Measurements from ENCODE around the gene CTNNA2.

Gene CTNNA2

DNA sequence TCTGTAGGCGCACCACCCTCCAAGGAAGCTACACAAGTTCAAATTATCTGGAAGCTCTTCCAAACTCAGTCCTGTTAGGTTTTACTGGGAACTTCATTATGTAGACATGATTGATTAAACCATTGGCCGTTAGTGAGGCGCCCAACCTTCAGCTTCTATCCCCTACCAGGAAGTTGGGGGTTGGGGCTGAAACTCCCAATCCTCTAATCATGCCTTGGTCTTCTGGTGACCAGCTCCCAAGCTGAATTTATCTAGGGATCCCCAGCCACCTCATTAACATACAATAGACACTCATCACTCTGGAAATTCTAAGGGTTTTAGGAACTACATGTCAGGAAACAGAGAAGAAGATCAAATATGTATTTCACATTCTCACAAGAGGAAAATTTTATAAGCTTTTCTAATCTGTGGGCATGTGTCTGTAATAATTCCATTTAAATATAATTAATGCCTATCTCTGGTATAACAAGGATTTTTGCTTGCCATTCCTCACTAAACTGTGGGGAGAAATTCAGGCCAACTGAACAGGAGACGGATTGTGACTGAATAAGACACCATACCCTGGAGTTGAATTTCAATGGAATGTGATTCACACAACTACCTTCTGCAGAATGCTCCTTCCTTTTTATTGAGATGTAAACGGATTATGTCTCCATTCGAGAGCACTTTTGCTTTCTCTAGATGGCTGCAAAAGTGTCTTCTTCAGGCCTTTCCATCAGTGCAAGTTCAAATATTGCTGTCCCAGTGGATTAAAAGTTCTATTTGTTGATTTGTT, 463.1 kb downstream of the CTNNA2 start:
- H3K9ac ChIP-seq (ENCODE audit: low read depth, low read length): no peak overlapping the region
- H3K27me3 ChIP-seq (ENCODE audit: control insufficient read depth, insufficient read depth, low read length): no peaks in the 10 kb centered on the region
- no peaks in the 10 kb centered on the region for H3K9me3 ChIP-seq (ENCODE audit: control insufficient read depth, insufficient read depth, low read length)
- H3K4me1 ChIP-seq (ENCODE audit: control insufficient read depth, insufficient read depth, low read length): peaks cover 24% of the 10 kb centered on the region
- H3K36me3 ChIP-seq (ENCODE audit: control insufficient read depth, insufficient read depth, low read length): no peaks in the 10 kb centered on the region
- no peak overlapping the region for H3K4me3 ChIP-seq (ENCODE audit: low read depth, low read length)

GRCh38 chr2:79977792-79978191, 464.9 kb downstream of the CTNNA2 start:
- Histone ChIP-seq H3K27me3 (ENCODE audit: control insufficient read depth, insufficient read depth, low read length) (no peaks in the 10 kb centered on the region), H3K4me3 (ENCODE audit: low read depth, low read length) (no peak overlapping the region), H3K9me3 (ENCODE audit: control insufficient read depth, insufficient read depth, low read length) (no peaks in the 10 kb centered on the region), H3K4me1 (ENCODE audit: control insufficient read depth, insufficient read depth, low read length) (peaks cover 20% of the 10 kb centered on the region), H3K36me3 (ENCODE audit: control insufficient read depth, insufficient read depth, low read length) (no peaks in the 10 kb centered on the region), H3K9ac (ENCODE audit: low read depth, low read length) (no peak overlapping the region)

DNA sequence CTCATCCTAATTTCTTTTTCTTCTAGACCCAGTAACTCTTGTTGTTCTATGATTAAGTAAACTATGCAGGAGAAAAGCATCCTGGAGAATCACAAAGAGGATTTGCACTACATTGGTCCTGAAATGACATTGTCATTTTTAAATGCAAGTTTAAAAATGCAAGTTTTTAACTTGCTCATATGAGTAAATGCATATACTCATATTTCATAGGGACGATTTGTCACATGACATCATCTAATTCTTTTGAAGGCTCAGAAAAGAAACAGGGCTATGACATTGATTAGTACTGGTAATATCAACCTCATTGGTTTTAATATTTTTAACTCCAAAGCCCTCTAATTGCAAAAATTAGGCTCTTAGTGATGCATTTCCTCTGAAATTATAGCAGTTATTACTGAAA, 467.3 kb downstream of the CTNNA2 start:
- peaks cover 20% of the 10 kb centered on the region for H3K4me1 ChIP-seq (ENCODE audit: control insufficient read depth, insufficient read depth, low read length)

GRCh38 chr2:79980816-79981215, 468.0 kb downstream of the CTNNA2 start:
- Histone ChIP-seq H3K9me3 (ENCODE audit: control insufficient read depth, insufficient read depth, low read length) (no peaks in the 10 kb centered on the region), H3K36me3 (ENCODE audit: control insufficient read depth, insufficient read depth, low read length) (no peaks in the 10 kb centered on the region), H3K9ac (ENCODE audit: low read depth, low read length) (no peak overlapping the region), H3K4me3 (ENCODE audit: low read depth, low read length) (no peak overlapping the region), H3K27me3 (ENCODE audit: control insufficient read depth, insufficient read depth, low read length) (no peaks in the 10 kb centered on the region), H3K4me1 (ENCODE audit: control insufficient read depth, insufficient read depth, low read length) (peaks cover 16% of the 10 kb centered on the region)

More for the DNA sequence above, 467.3 kb downstream of the CTNNA2 start:
- Histone ChIP-seq H3K27me3 (ENCODE audit: control insufficient read depth, insufficient read depth, low read length) (no peaks in the 10 kb centered on the region), H3K9ac (ENCODE audit: low read depth, low read length) (no peak overlapping the region), H3K4me3 (ENCODE audit: low read depth, low read length) (no peak overlapping the region), H3K9me3 (ENCODE audit: control insufficient read depth, insufficient read depth, low read length) (no peaks in the 10 kb centered on the region), H3K36me3 (ENCODE audit: control insufficient read depth, insufficient read depth, low read length) (no peaks in the 10 kb centered on the region)

GRCh38 chr2:79981316-79981715, 468.5 kb downstream of the CTNNA2 start:
- no peaks in the 10 kb centered on the region for H3K9me3 ChIP-seq (ENCODE audit: control insufficient read depth, insufficient read depth, low read length)
- H3K9ac ChIP-seq (ENCODE audit: low read depth, low read length): no peak overlapping the region
- H3K36me3 ChIP-seq (ENCODE audit: control insufficient read depth, insufficient read depth, low read length): no peaks in the 10 kb centered on the region
- H3K27me3 ChIP-seq (ENCODE audit: control insufficient read depth, insufficient read depth, low read length): no peaks in the 10 kb centered on the region
- peaks cover 12% of the 10 kb centered on the region for H3K4me1 ChIP-seq (ENCODE audit: control insufficient read depth, insufficient read depth, low read length)
- H3K4me3 ChIP-seq (ENCODE audit: low read depth, low read length): no peak overlapping the region

- no peaks in the 10 kb centered on the region for H3K9me3 ChIP-seq (ENCODE audit: control insufficient read depth, insufficient read depth, low read length)
These were observed 469.6 kb downstream of the CTNNA2 start for GRCh38 chr2:79982445-79982844.

GRCh38 chr2:79984476-79984875, 471.6 kb downstream of the CTNNA2 start:
- H3K4me3 ChIP-seq (ENCODE audit: low read depth, low read length): no peak overlapping the region
- no peaks in the 10 kb centered on the region for H3K4me1 ChIP-seq (ENCODE audit: control insufficient read depth, insufficient read depth, low read length)
- no peaks in the 10 kb centered on the region for H3K36me3 ChIP-seq (ENCODE audit: control insufficient read depth, insufficient read depth, low read length)
- no peak overlapping the region for H3K9ac ChIP-seq (ENCODE audit: low read depth, low read length)
- H3K9me3 ChIP-seq (ENCODE audit: control insufficient read depth, insufficient read depth, low read length): no peaks in the 10 kb centered on the region
- H3K27me3 ChIP-seq (ENCODE audit: control insufficient read depth, insufficient read depth, low read length): no peaks in the 10 kb centered on the region

More at GRCh38 chr2:79982445-79982844, 469.6 kb downstream of the CTNNA2 start:
- Histone ChIP-seq H3K4me1 (ENCODE audit: control insufficient read depth, insufficient read depth, low read length) (peaks cover 6% of the 10 kb centered on the region), H3K27me3 (ENCODE audit: control insufficient read depth, insufficient read depth, low read length) (no peaks in the 10 kb centered on the region), H3K9ac (ENCODE audit: low read depth, low read length) (no peak overlapping the region), H3K4me3 (ENCODE audit: low read depth, low read length) (no peak overlapping the region), H3K36me3 (ENCODE audit: control insufficient read depth, insufficient read depth, low read length) (no peaks in the 10 kb centered on the region)

DNA sequence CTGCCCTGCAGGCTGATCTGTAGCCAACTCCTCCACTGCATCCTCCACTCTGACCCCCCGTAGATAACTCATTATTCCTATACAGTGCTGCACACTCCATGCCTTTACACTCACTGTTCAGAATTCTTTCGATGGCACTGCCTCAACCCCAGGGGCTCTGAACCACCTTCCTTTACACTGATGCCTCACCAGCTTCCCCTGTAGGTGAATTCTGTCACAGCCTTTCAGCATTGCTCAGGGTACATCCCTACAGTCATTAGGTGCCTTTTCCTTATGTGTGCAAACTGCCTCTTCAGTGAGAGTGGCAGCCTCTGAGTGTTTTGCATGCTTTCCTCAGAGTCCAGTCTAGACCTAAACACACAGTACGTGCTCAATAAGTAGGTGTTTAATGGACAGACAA, 472.3 kb downstream of the CTNNA2 start:
- Histone ChIP-seq H3K27me3 (ENCODE audit: control insufficient read depth, insufficient read depth, low read length) (no peaks in the 10 kb centered on the region), H3K9me3 (ENCODE audit: control insufficient read depth, insufficient read depth, low read length) (no peaks in the 10 kb centered on the region), H3K4me1 (ENCODE audit: control insufficient read depth, insufficient read depth, low read length) (no peaks in the 10 kb centered on the region), H3K36me3 (ENCODE audit: control insufficient read depth, insufficient read depth, low read length) (no peaks in the 10 kb centered on the region), H3K4me3 (ENCODE audit: low read depth, low read length) (no peak overlapping the region), H3K9ac (ENCODE audit: low read depth, low read length) (no peak overlapping the region)

DNA sequence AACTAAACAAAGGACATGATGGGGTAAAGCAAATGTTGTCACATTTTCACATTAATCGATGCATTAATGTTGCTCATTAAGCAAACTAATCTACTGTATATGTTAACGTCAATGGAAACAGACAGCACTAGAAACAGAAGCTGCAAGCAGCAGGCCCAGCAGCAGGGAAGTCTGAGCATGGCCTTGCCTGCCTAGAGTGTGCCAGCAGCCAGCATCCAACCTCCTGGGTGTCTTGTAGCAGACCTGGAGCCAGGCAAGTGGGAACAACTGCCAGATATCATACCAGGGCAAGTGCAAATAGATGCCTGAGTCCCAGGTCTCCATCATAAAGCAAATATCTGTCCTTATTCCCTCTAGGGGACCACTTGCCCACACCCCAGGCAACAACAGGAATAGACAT, 472.7 kb downstream of the CTNNA2 start:
- Histone ChIP-seq H3K36me3 (ENCODE audit: control insufficient read depth, insufficient read depth, low read length) (no peaks in the 10 kb centered on the region), H3K4me1 (ENCODE audit: control insufficient read depth, insufficient read depth, low read length) (no peaks in the 10 kb centered on the region), H3K9me3 (ENCODE audit: control insufficient read depth, insufficient read depth, low read length) (no peaks in the 10 kb centered on the region), H3K9ac (ENCODE audit: low read depth, low read length) (no peak overlapping the region), H3K4me3 (ENCODE audit: low read depth, low read length) (no peak overlapping the region), H3K27me3 (ENCODE audit: control insufficient read depth, insufficient read depth, low read length) (no peaks in the 10 kb centered on the region)

DNA sequence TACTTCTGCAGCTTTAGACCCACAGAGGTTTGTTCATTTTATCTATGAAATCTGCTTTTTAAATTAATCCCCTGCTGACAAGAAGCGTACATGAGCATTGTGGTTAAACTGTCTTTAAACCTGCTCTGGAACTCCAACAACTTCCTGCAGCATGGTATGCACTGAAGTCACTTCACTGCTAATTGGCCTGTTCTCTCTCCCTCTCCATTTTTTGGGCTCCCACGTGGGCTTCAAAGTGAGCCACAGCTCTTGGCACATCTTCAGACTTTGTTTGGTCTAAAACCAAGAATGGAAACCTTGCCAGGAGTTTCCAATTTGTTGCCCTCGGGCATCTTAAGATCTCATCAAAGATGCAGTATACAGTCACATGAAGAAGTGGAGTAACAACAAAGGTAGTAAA, 480.3 kb downstream of the CTNNA2 start:
- no peaks in the 10 kb centered on the region for H3K4me1 ChIP-seq (ENCODE audit: control insufficient read depth, insufficient read depth, low read length)
- no peak overlapping the region for H3K9ac ChIP-seq (ENCODE audit: low read depth, low read length)

DNA sequence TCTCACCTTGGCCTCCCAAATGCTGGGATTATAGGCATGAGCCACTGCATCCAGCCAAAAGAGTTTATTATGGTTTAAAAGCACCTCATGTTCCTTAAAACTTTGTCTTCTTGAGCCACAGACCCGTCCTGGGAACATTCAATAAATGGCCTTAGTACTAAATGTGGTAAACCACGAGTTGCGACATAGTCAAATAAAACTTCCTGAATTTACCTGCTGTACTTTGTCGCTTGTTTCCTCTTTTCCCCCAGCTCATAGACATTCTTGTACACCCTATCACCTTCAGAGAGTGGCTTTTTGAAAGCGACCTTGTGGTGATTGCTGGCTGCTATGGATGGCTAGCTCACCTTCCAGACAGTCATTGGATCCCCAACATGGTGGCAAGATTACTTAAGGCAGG, 481.3 kb downstream of the CTNNA2 start:
- no peaks in the 10 kb centered on the region for H3K36me3 ChIP-seq (ENCODE audit: control insufficient read depth, insufficient read depth, low read length)
- H3K4me1 ChIP-seq (ENCODE audit: control insufficient read depth, insufficient read depth, low read length): no peaks in the 10 kb centered on the region
- no peaks in the 10 kb centered on the region for H3K9me3 ChIP-seq (ENCODE audit: control insufficient read depth, insufficient read depth, low read length)
- no peak overlapping the region for H3K9ac ChIP-seq (ENCODE audit: low read depth, low read length)
- H3K27me3 ChIP-seq (ENCODE audit: control insufficient read depth, insufficient read depth, low read length): no peaks in the 10 kb centered on the region
- H3K4me3 ChIP-seq (ENCODE audit: low read depth, low read length): no peak overlapping the region

More for the DNA sequence above, 480.3 kb downstream of the CTNNA2 start:
- Histone ChIP-seq H3K27me3 (ENCODE audit: control insufficient read depth, insufficient read depth, low read length) (no peaks in the 10 kb centered on the region), H3K4me3 (ENCODE audit: low read depth, low read length) (no peak overlapping the region), H3K36me3 (ENCODE audit: control insufficient read depth, insufficient read depth, low read length) (no peaks in the 10 kb centered on the region), H3K9me3 (ENCODE audit: control insufficient read depth, insufficient read depth, low read length) (no peaks in the 10 kb centered on the region)

- Histone ChIP-seq H3K36me3 (ENCODE audit: control insufficient read depth, insufficient read depth, low read length) (no peaks in the 10 kb centered on the region), H3K9ac (ENCODE audit: low read depth, low read length) (no peak overlapping the region), H3K4me3 (ENCODE audit: low read depth, low read length) (no peak overlapping the region), H3K9me3 (ENCODE audit: control insufficient read depth, insufficient read depth, low read length) (no peaks in the 10 kb centered on the region), H3K27me3 (ENCODE audit: control insufficient read depth, insufficient read depth, low read length) (no peaks in the 10 kb centered on the region), H3K4me1 (ENCODE audit: control insufficient read depth, insufficient read depth, low read length) (no peaks in the 10 kb centered on the region)
These were observed 482.1 kb downstream of the CTNNA2 start for GRCh38 chr2:79994965-79995364.
